Esophagus muscularis mucosa (tissue), 3 donors: Measurements from ENCODE around the gene UBTD1.

Source experiments
- CTCF ChIP-seq, 3 experiments: fragments of 200-600 bp in 2 of 3; fragments of 450-650 bp in 1 of 3; sonication (generic) in 2 of 3; IDR thresholded peaks; one replicate each; pipeline ENCODE4 v1.5.1; 2017 to 2019; ENCODE audit warnings: antibody characterized with exemption in 3 of 3, mild to moderate bottlenecking in 2 of 3, moderate library complexity in 1 of 3
- POLR2A ChIP-seq: fragments of 450-650 bp; IDR thresholded peaks from one replicate; pipeline ENCODE4 v1.6.1; 2017; ENCODE audit warnings: antibody characterized with exemption, moderate library complexity, mild to moderate bottlenecking, low read depth

- TF ChIP-seq POLR2A (no peak), CTCF (IDR thresholded peaks at IDR 0.05) (no peak)
These were observed 4.7 kb downstream of the UBTD1 start for GRCh38 chr10:97503406-97503805.
